ENCODE measurements around the gene KLHDC7B.

The KLHDC7B gene

GRCh38 chr22:50600538-50600937 lies 54.8 kb downstream of the KLHDC7B start, which contains the start of gene MAPK8IP2:
Gene MAPK8IP2, plus strand, starts transcription at chr22:50600793. Its CDS starts 26 bp downstream, at chr22:50600819.
- peaks cover 2% of the 10 kb centered on the region for H3K4me1 ChIP-seq (ENCODE audit: control insufficient read depth, insufficient read depth, low read length)
- peaks cover 51% of the 10 kb centered on the region for H3K27me3 ChIP-seq (ENCODE audit: control insufficient read depth, insufficient read depth, low read length)
- no peaks in the 10 kb centered on the region for H3K36me3 ChIP-seq (ENCODE audit: control insufficient read depth, insufficient read depth, low read length)
- no peak within 1 kb of the TSS for H3K9ac ChIP-seq (ENCODE audit: low read depth, low read length)
- peak within 1 kb of the TSS; percentile 50 for H3K4me3 ChIP-seq (ENCODE audit: low read depth, low read length)
- H3K9me3 ChIP-seq (ENCODE audit: control insufficient read depth, insufficient read depth, low read length): no peaks in the 10 kb centered on the region

Data from iPS-15b (cell line).